Embryonic facial prominence (tissue), 1 donor: ENCODE data around the gene BTD.

Experiments
- DNase-seq: peaks from one replicate; pipeline ENCODE4 v3.0.0-alpha.2; 2016; ENCODE audit errors: extremely low spot score

Gene BTD

GRCh38 chr3:15665510-15666150 lies 64.1 kb downstream of the BTD start:
- DNase-seq, result no peak

- no peak for DNase-seq
Observed at GRCh38 chr3:15666277-15666676, 64.7 kb downstream of the BTD start.

GRCh38 chr3:15667484-15667883 lies 65.9 kb downstream of the BTD start:
- no peak for DNase-seq

- DNase-seq, result no peak
Observed at GRCh38 chr3:15673536-15673935, 72.0 kb downstream of the BTD start.

GRCh38 chr3:15676259-15676658 lies 74.7 kb downstream of the BTD start:
- DNase-seq, result no peak

DNA sequence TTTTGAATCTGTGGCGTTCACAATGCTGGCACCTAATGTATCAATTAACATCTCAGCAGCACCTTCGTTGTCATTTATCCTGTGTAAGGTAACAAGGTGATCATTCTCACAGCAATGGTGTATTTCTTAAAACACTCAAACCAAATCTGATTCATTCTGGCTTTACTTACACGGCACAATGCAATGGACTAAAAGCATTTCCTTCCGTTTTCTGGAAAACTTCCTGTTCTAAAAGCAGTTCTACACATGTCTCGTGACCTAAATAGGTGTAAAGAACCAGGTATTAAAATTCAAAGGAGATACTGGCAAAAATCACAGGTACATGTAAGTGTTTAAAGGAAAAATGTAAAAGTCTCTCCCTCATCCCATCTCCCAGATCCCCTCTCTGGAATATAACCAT lies 77.8 kb downstream of the BTD start:
- DNase-seq, result no peak

GRCh38 chr3:15681668-15682067 lies 80.1 kb downstream of the BTD start:
- DNase-seq, result no peak

- DNase-seq, result no peak
Observed at GRCh38 chr3:15682561-15683185, 81.1 kb downstream of the BTD start.

- DNase-seq, result no peak
Observed at GRCh38 chr3:15683253-15683652, 81.7 kb downstream of the BTD start.

GRCh38 chr3:15685927-15686326 lies 84.4 kb downstream of the BTD start:
- DNase-seq, result no peak

DNA sequence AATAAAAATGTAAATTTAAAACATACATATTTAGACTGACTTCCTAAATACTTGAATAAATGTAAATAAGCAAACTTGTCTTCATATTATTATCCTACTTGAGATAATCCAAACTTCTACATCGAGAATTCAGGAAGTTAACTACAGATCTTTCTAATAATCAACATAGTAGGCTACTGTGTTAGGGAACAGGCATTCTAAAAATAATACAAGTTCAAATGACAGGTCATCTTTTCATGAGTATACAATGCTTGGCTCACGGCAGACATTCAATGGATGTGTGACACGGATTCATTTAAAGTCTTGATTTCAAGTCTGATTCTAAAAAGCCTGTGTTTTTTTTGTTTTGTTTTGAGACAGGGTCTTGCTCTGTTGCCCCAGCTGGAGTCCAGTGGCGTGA lies 88.7 kb downstream of the BTD start:
- no peak for DNase-seq

GRCh38 chr3:15690748-15691147 lies 89.2 kb downstream of the BTD start:
- no peak for DNase-seq

DNA sequence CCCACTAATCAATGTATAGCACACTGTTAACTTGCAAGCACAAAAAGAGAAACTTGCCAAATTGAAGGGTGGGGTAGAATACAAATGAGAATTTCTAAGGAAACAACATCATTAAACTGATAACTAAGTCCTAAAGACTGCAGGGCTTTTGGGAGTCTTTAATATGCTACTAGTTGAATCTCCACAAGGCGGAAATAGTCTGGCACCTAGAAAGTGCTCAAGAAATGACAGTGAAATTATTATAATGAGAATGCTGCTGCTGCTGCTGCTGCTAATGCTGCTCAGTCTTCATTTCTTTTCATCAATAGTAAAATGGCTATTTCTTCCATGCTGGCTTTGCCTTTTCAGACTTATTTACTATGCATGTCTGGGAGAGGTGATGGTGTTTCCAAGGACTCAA lies 91.8 kb downstream of the BTD start:
- DNase-seq, result no peak

DNA sequence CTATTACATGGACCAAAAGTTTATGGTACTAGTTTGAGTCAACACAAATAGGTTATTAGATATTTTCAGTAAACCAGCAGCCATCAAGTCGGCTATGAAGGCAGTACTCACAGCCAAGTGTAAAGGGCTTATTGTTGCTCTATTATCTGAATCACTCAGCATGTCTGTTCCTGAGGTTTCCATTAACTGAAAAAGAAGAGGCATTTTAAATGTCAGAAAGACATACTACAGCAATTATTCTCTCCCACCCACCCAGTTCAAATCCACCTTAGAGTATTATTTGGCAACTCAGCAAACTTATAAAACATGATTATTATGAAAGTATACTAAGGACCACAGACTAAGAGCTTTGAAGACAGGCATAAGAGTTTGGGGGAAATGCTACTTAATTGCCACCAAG lies 93.1 kb downstream of the BTD start:
- DNase-seq, result no peak
